IMR-90 (cell line): ENCODE data around the gene ABCC4. TPM values are rescaled to one million over a fixed set of nuclear protein-coding genes. Genes with fewer than 3 reads are reported as not detected.

ENCODE experiments used
- ATAC-seq: fragments of 200-7000 bp; cut with Tn5 transposase; 2 replicates; pipeline ENCODE4 v1.9.1; 2020; ENCODE audit warnings: low read depth, mild to moderate bottlenecking, moderate library complexity
- BruUV-seq: library from RNA; stranded (reverse); fragments of 400-500 nt; replicated peaks from 2 replicates; lab custom pipeline; 2021; lab: Mats Ljungman, UMichigan
- CTCF ChIA-PET: fragments of 300-600 bp; formaldehyde crosslinking; extraction: SDS; loops from one replicate; lab custom pipeline; 2021; ENCODE audit warnings: antibody characterized with exemption; lab: Yijun Ruan, JAX
- POLR2A ChIA-PET: fragments of 300-600 bp; sonication (Branson Sonifier 250); formaldehyde crosslinking; loops from one replicate; lab custom pipeline; 2022; ENCODE audit warnings: antibody characterized with exemption; ENCODE audit not compliant: unreplicated experiment; lab: Charles Lee
- DNase-seq: peaks from one replicate; pipeline ENCODE4 v3.0.0; 2013
- H2AFZ ChIP-seq: replicated peaks from 2 replicates; pipeline ENCODE3; 2013; ENCODE audit warnings: low read length, mild to moderate bottlenecking; ENCODE audit not compliant: poor library complexity
- H2AK5ac ChIP-seq: 2 replicates; pipeline ENCODE4 v1.6.1; 2013; ENCODE audit warnings: low read depth, low read length, inconsistent platforms
- H2AK9ac ChIP-seq: replicated peaks from 2 replicates; pipeline ENCODE3; 2013; ENCODE audit warnings: mild to moderate bottlenecking, low read depth, low read length, moderate library complexity; ENCODE audit not compliant: poor library complexity
- H2BK120ac ChIP-seq: 2 replicates; pipeline ENCODE4 v1.6.1; 2013; ENCODE audit warnings: low read depth, low read length, inconsistent platforms
- H2BK15ac ChIP-seq: 3 replicates; pipeline ENCODE4 v1.6.1; 2013; ENCODE audit warnings: low read depth, low read length, inconsistent platforms
- H2BK20ac ChIP-seq: 2 replicates; pipeline ENCODE4 v1.6.1; 2013; ENCODE audit warnings: low read depth, mild to moderate bottlenecking, inconsistent platforms, low read length, moderate library complexity
- H2BK5ac ChIP-seq: 2 replicates; pipeline ENCODE4 v1.6.1; 2013; ENCODE audit warnings: mild to moderate bottlenecking, low read depth, low read length, inconsistent platforms; ENCODE audit not compliant: poor library complexity, severe bottlenecking
- H3K14ac ChIP-seq: replicated peaks from 2 replicates; pipeline ENCODE4 v1.6.1; 2013; ENCODE audit warnings: low read depth, low read length, inconsistent platforms
- H3K18ac ChIP-seq: 2 replicates; pipeline ENCODE4 v1.6.1; 2013; ENCODE audit warnings: low read depth, low read length, control low read depth
- H3K23ac ChIP-seq: 2 replicates; pipeline ENCODE4 v1.6.1; 2013; ENCODE audit warnings: low read depth, low read length, inconsistent platforms
- H3K27ac ChIP-seq: 2 replicates; pipeline ENCODE4 v1.5.1; 2013; ENCODE audit warnings: mild to moderate bottlenecking, control low read depth, low read length; ENCODE audit not compliant: insufficient read depth
- H3K27me3 ChIP-seq: 2 replicates; pipeline ENCODE4 v1.6.1; 2013; ENCODE audit warnings: low read length; ENCODE audit not compliant: control insufficient read depth, insufficient read depth
- H3K36me3 ChIP-seq: 2 replicates; pipeline ENCODE4 v1.6.1; 2013; ENCODE audit warnings: low read length, mixed read lengths; ENCODE audit not compliant: control insufficient read depth, insufficient read depth
- H3K4ac ChIP-seq: 2 replicates; pipeline ENCODE4 v1.6.1; 2013; ENCODE audit warnings: low read depth, low read length, inconsistent platforms
- H3K4me1 ChIP-seq: 2 replicates; pipeline ENCODE4 v1.6.1; 2013; ENCODE audit warnings: low read length, mixed read lengths; ENCODE audit not compliant: control insufficient read depth, insufficient read depth
- H3K4me2 ChIP-seq: 2 replicates; pipeline ENCODE4 v1.6.1; 2013; ENCODE audit warnings: low read depth, mild to moderate bottlenecking, control low read depth, low read length, moderate library complexity
- H3K4me3 ChIP-seq: 2 replicates; pipeline ENCODE4 v1.5.1; 2013; ENCODE audit warnings: low read depth, mild to moderate bottlenecking, control low read depth, low read length, moderate library complexity; ENCODE audit not compliant: insufficient read depth
- H3K56ac ChIP-seq: 2 replicates; pipeline ENCODE4 v1.6.1; 2013; ENCODE audit warnings: low read length, inconsistent platforms; ENCODE audit not compliant: insufficient read depth; ENCODE audit errors: extremely low read depth
- H3K79me1 ChIP-seq, 2 experiments: 2 replicates each; pipeline ENCODE4 v1.6.1; 2013; ENCODE audit warnings: low read length in 2 of 2, inconsistent platforms in 1 of 2, low read depth in 1 of 2
- H3K9ac ChIP-seq: 2 replicates; pipeline ENCODE4 v1.6.1; 2013; ENCODE audit warnings: low read depth, low read length, control low read depth
- H3K9me1 ChIP-seq: 2 replicates; pipeline ENCODE4 v1.6.1; 2013; ENCODE audit warnings: low read length, inconsistent platforms; ENCODE audit not compliant: insufficient read depth
- H3K9me3 ChIP-seq: 2 replicates; pipeline ENCODE4 v1.6.1; 2013; ENCODE audit warnings: low read length; ENCODE audit not compliant: control insufficient read depth, insufficient read depth
- H4K20me1 ChIP-seq: 2 replicates; pipeline ENCODE4 v1.6.1; 2013; ENCODE audit warnings: low read length, inconsistent platforms; ENCODE audit not compliant: insufficient read depth
- H4K5ac ChIP-seq: 2 replicates; pipeline ENCODE4 v1.6.1; 2013; ENCODE audit warnings: mild to moderate bottlenecking, low read depth, low read length, control low read depth
- H4K8ac ChIP-seq, 2 experiments: 2 replicates each; pipeline ENCODE4 v1.6.1; 2013; ENCODE audit warnings: low read depth in 2 of 2, low read length in 2 of 2, control low read depth in 1 of 2, inconsistent platforms in 1 of 2
- H4K91ac ChIP-seq: 2 replicates; pipeline ENCODE4 v1.6.1; 2013; ENCODE audit warnings: low read depth, low read length, inconsistent platforms; ENCODE audit not compliant: insufficient read depth
- BHLHE40 ChIP-seq: fragments of 150-350 bp; IDR thresholded peaks from 2 replicates; pipeline ENCODE4 v1.6.1; 2016; ENCODE audit warnings: mild to moderate bottlenecking, low read depth, low read length
- CEBPB ChIP-seq: IDR thresholded peaks from 2 replicates; pipeline ENCODE4 v1.6.1; 2012; ENCODE audit warnings: low read depth, low read length, improper control_type of control experiment
- CHD1 ChIP-seq: IDR thresholded peaks from 2 replicates; pipeline ENCODE4 v1.6.1; 2012; ENCODE audit warnings: low read depth, low read length, improper control_type of control experiment
- FOS ChIP-seq: fragments of 150-350 bp; IDR thresholded peaks from 2 replicates; pipeline ENCODE4 v1.6.1; 2016; ENCODE audit warnings: low read depth, low read length
- MAFK ChIP-seq: IDR thresholded peaks from 2 replicates; pipeline ENCODE4 v1.6.1; 2012; ENCODE audit warnings: low read depth, low read length, improper control_type of control experiment
- MXI1 ChIP-seq: IDR thresholded peaks from 2 replicates; pipeline ENCODE4 v1.6.1; 2012; ENCODE audit warnings: low read depth, mild to moderate bottlenecking, low read length, moderate library complexity, borderline replicate concordance
- NFE2L2 ChIP-seq: fragments of 150-350 bp; IDR thresholded peaks from 2 replicates; pipeline ENCODE4 v1.6.1; 2016; ENCODE audit warnings: low read depth, mild to moderate bottlenecking, low read length
- POLR2A ChIP-seq: IDR thresholded peaks from 2 replicates; pipeline ENCODE4 v1.6.1; 2012; ENCODE audit warnings: mild to moderate bottlenecking, low read depth, low read length
- RAD21 ChIP-seq: IDR thresholded peaks from 2 replicates; pipeline ENCODE4 v1.6.1; 2012; ENCODE audit warnings: low read length, improper control_type of control experiment
- RCOR1 ChIP-seq: IDR thresholded peaks from 2 replicates; pipeline ENCODE4 v1.6.1; 2012; ENCODE audit warnings: mild to moderate bottlenecking, low read length, improper control_type of control experiment; ENCODE audit not compliant: insufficient replicate concordance
- RFX5 ChIP-seq: IDR thresholded peaks from 2 replicates; pipeline ENCODE4 v1.8.0; 2012; ENCODE audit warnings: low read depth, mild to moderate bottlenecking, low read length, moderate library complexity
- SMC3 ChIP-seq: fragments of 150-350 bp; IDR thresholded peaks from 2 replicates; pipeline ENCODE4 v1.6.1; 2016; ENCODE audit warnings: low read depth, mild to moderate bottlenecking, antibody characterized with exemption, low read length, moderate library complexity
- WGBS, 2 experiments: methylation state at CpG; one replicate each; pipeline versions ENCODE4 v1.1.5 to v1.1.7; 2013; ENCODE audit warnings: missing lambda C conversion rate in 2 of 2; ENCODE audit not compliant: insufficient read length in 1 of 2; ENCODE audit errors: extremely low coverage in 2 of 2; 5-methylcytosine and 5-hydroxymethylcytosine counted together
- dilution Hi-C: fragments of 300-500 bp; cut with HindIII; formaldehyde crosslinking; loops from one replicate; pipeline ENCODE4 v1.14.3; 2018; ENCODE audit warnings: low sequenced_read_pairs; ENCODE audit not compliant: unreplicated experiment
- in situ Hi-C: fragments of 300-500 bp; cut with MboI; formaldehyde crosslinking; loops from 3 replicates; pipeline ENCODE4 v1.14.3; 2019; ENCODE audit warnings: low sequenced_read_pairs, inconsistent platforms, mixed read lengths
- intact Hi-C: fragments of 100-400 bp; cut with micrococcal nuclease; formaldehyde crosslinking; loops from 2 replicates; pipeline ENCODE4 v1.10.0; 2022
- polyA plus RNA-seq, 3 experiments: library from polyadenylated mRNA; depleted of rRNA; stranded (reverse); fragments of >200 nt; gene quantifications; 2 replicates each; pipeline ENCODE4 v1.2.3, GENCODE V29; 2012; ENCODE audit warnings: low replicate concordance in 1 of 3
- total RNA-seq: library from RNA; depleted of rRNA; stranded (reverse); fragments of >200 nt; gene quantifications from 2 replicates; pipeline ENCODE4 v1.2.3, GENCODE V29; 2012
- TF ChIP-seq, protein P1 (sequence below): fragments of 150-350 bp; IDR thresholded peaks from 2 replicates; pipeline ENCODE4 v1.6.1; 2016; ENCODE audit warnings: low read depth, mild to moderate bottlenecking, low read length, moderate library complexity, borderline replicate concordance
- TF ChIP-seq, protein P2 (sequence below): fragments of 150-350 bp; IDR thresholded peaks from 2 replicates; pipeline ENCODE4 v1.6.1; 2017; ENCODE audit warnings: mild to moderate bottlenecking, antibody characterized with exemption, low read length, low read depth

The ABCC4 gene
- total and polyA plus RNA-seq, 2 of the 4 experiments (the other 2 are of a cell fraction) = 16.6 to 41.4 TPM

GRCh38 chr13:95007322-95007721, 293.9 kb downstream of the ABCC4 start:
- Histone ChIP-seq H4K5ac (no peak overlapping the region), H2AK9ac (no peak overlapping the region), H3K9me3 (no peaks in the 10 kb centered on the region), H3K4me3 (no peak overlapping the region), H3K4me1 (no peaks in the 10 kb centered on the region; the same call in 1 of the 2 replicates), H3K56ac (no peak overlapping the region), H3K23ac (no peak overlapping the region), H2AK5ac (no peak overlapping the region), H3K27ac (no peak overlapping the region), H3K79me1 (no peaks in the 10 kb centered on the region), H3K14ac (no peak overlapping the region), H3K18ac (no peak overlapping the region), H4K91ac (no peak overlapping the region), H4K8ac (no peak overlapping the region), H3K4ac (no peak overlapping the region), H2BK5ac (no peak overlapping the region), H2AFZ (no peak overlapping the region), H4K20me1 (no peaks in the 10 kb centered on the region), H3K36me3 (no peaks in the 10 kb centered on the region), H3K9me1 (no peaks in the 10 kb centered on the region; the same call in 1 of the 2 replicates), H3K9ac (no peak overlapping the region), H3K4me2 (no peak overlapping the region), H3K27me3 (peaks cover 11% of the 10 kb centered on the region), H2BK15ac (no peak overlapping the region), H2BK120ac (no peak overlapping the region), H2BK20ac (no peak overlapping the region)
- WGBS, 2 experiments = no CpG with 5 or more reads among the region's 12 CpGs
- in situ Hi-C loops = no loop called here
- ChIA-PET CTCF (no interaction called here), POLR2A (no interaction called here)
- ATAC-seq = no peak
- intact Hi-C loops = no loop called here
- BruUV-seq = no TSS peak
- TF ChIP-seq NFE2L2 (no peak), RAD21 (no peak), CEBPB (no peak), MAFK (no peak), RFX5 (no peak), RCOR1 (no peak), FOS (no peak), CHD1 (no peak), POLR2A (no peak), MXI1 (no peak), BHLHE40 (no peak), SMC3 (no peak)
- TF ChIP-seq, protein P1, sequence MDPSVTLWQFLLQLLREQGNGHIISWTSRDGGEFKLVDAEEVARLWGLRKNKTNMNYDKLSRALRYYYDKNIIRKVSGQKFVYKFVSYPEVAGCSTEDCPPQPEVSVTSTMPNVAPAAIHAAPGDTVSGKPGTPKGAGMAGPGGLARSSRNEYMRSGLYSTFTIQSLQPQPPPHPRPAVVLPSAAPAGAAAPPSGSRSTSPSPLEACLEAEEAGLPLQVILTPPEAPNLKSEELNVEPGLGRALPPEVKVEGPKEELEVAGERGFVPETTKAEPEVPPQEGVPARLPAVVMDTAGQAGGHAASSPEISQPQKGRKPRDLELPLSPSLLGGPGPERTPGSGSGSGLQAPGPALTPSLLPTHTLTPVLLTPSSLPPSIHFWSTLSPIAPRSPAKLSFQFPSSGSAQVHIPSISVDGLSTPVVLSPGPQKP = no peak
- TF ChIP-seq, protein P2, sequence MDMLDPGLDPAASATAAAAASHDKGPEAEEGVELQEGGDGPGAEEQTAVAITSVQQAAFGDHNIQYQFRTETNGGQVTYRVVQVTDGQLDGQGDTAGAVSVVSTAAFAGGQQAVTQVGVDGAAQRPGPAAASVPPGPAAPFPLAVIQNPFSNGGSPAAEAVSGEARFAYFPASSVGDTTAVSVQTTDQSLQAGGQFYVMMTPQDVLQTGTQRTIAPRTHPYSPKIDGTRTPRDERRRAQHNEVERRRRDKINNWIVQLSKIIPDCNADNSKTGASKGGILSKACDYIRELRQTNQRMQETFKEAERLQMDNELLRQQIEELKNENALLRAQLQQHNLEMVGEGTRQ = no peak
- dilution Hi-C loops = no loop called here
- DNase-seq = no peak
